Mesothelial cell of epicardium (in vitro differentiated cells): ENCODE measurements around the gene KIF3C. TPM values are rescaled to one million over a fixed set of nuclear protein-coding genes. Genes with fewer than 3 reads are reported as not detected.

Experiments
- DNase-seq, 2 experiments: peaks; one replicate each; pipeline ENCODE4 v3.0.0; 2021; ENCODE audit warnings: low spot score in 2 of 2; ENCODE audit not compliant: unreplicated experiment in 2 of 2
- H3K27ac Mint-ChIP-seq: 2 replicates; pipeline ENCODE4 v1.8.0; 2021; ENCODE audit warnings: mixed read lengths
- H3K27me3 Mint-ChIP-seq: 2 replicates; pipeline ENCODE4 v1.8.0; 2021; ENCODE audit warnings: low read depth, mixed read lengths
- H3K36me3 Mint-ChIP-seq: 2 replicates; pipeline ENCODE4 v1.8.0; 2021; ENCODE audit warnings: mixed read lengths
- H3K4me1 Mint-ChIP-seq: 2 replicates; pipeline ENCODE4 v1.8.0; 2021; ENCODE audit warnings: mixed read lengths
- H3K4me3 Mint-ChIP-seq: 2 replicates; pipeline ENCODE4 v1.8.0; 2021; ENCODE audit warnings: mild to moderate bottlenecking, moderate library complexity, mixed read lengths
- H3K9me3 Mint-ChIP-seq: 2 replicates; pipeline ENCODE4 v1.8.0; 2021; ENCODE audit warnings: mixed read lengths
- total RNA-seq: library from RNA; stranded (reverse); gene quantifications from 3 replicates; pipeline ENCODE4 v1.2.1, GENCODE V29; 2021
- TF ChIP-seq, protein P1 (sequence below): fragments of 200-600 bp; sonication (generic); IDR thresholded peaks from one replicate; pipeline ENCODE4 v1.5.0; 2021; ENCODE audit warnings: antibody characterized with exemption; ENCODE audit not compliant: unreplicated experiment

KIF3C gene
- total RNA-seq, 1 donor from 2014 or later, result 39.5 TPM

DNA sequence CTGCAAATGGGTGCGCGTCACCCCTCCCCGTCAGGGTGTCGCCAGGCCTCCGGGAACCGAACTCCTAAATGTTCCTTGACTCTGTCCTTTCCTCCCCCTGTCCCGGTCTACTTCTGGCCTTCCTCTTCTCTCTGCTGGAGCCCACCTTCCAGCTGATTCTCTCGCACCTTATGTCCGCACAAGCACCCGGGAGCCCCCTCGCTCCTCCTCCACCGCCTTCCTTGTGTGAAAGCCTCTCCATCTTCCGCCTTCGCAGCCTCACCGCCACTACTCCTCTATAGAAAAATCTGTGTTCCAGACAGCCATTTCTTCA lies 627 bp upstream of the KIF3C start:
- H3K9me3 Mint-ChIP-seq, result no peaks in the 10 kb centered on the region
- H3K4me1 Mint-ChIP-seq, result peaks cover 38% of the 10 kb centered on the region
- DNase-seq, result no peak
- H3K27me3 Mint-ChIP-seq, result no peaks in the 10 kb centered on the region
- H3K36me3 Mint-ChIP-seq, result no peaks in the 10 kb centered on the region
- TF ChIP-seq, protein P1, sequence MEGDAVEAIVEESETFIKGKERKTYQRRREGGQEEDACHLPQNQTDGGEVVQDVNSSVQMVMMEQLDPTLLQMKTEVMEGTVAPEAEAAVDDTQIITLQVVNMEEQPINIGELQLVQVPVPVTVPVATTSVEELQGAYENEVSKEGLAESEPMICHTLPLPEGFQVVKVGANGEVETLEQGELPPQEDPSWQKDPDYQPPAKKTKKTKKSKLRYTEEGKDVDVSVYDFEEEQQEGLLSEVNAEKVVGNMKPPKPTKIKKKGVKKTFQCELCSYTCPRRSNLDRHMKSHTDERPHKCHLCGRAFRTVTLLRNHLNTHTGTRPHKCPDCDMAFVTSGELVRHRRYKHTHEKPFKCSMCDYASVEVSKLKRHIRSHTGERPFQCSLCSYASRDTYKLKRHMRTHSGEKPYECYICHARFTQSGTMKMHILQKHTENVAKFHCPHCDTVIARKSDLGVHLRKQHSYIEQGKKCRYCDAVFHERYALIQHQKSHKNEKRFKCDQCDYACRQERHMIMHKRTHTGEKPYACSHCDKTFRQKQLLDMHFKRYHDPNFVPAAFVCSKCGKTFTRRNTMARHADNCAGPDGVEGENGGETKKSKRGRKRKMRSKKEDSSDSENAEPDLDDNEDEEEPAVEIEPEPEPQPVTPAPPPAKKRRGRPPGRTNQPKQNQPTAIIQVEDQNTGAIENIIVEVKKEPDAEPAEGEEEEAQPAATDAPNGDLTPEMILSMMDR, result no peak
- H3K27ac Mint-ChIP-seq, result peak overlapping the region; percentile 87
- H3K4me3 Mint-ChIP-seq, result peak overlapping the region; percentile 84

DNA sequence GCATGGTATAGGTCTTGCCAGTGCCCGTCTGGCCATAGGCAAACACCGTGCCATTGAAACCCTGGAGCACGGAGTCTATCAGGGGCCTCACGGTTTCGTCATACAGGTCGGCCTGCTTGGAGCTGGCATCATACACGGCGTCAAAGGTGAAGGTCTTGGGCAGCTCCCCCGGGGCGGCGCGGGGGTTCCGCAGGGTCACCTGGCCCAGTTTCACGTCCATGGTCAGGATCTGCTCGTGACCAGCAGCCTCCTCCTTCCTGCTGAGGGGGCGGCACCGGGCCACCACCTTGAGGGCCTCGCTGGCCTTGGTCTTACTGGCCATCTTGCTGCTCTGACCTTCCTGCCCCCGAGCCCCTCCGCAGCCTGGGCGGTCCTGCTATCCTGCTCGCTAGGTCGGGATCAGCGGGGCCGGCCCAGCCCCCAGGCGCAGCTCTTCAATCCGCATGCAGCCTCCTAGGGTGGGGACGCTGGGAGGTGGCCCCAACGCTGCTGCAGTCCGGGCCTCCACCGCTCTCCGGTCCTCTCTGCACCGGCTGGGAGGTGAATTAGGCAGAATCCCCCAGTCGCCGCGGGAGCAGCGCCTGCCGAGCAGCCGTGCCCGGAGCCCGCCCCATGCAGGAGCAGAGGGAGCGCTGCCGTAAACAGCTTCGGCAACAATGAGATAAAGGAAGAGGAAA lies 563 bp downstream of the KIF3C start:
- Mint-ChIP-seq H3K27ac (peak overlapping the region; percentile 53), H3K36me3 (peaks cover under 1% of the 10 kb centered on the region), H3K27me3 (no peaks in the 10 kb centered on the region), H3K4me3 (peak overlapping the region; percentile 87), H3K9me3 (no peaks in the 10 kb centered on the region), H3K4me1 (peaks cover 49% of the 10 kb centered on the region)
- peak in 1 of 2 experiments; percentile 61 for DNase-seq
- TF ChIP-seq, protein P1, result no peak

DNA sequence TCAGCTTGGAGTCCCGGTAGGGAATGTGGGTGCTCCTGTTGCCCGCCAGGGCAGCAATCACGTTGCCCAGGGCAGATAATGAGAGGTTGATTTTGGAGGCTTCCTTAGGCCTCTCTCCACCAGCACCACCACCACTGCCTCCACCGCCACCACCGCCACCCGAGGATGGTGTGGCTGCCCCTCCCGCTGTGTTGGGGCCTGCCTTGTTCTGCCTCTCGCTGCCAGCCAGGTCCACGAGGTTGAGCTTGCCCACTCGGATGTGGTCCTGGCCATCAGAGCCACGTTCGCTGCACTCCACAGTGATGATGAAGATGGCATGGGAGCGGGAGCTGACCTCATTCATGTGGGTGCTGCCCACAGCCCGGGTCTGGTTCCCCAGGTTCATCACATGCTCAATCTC lies 1.3 kb downstream of the KIF3C start:
- no peak for DNase-seq
- peak overlapping the region; percentile 87 for H3K4me3 Mint-ChIP-seq
- no peaks in the 10 kb centered on the region for H3K9me3 Mint-ChIP-seq
- H3K27ac Mint-ChIP-seq, result no peak overlapping the region
- peaks cover 5% of the 10 kb centered on the region for H3K36me3 Mint-ChIP-seq
- H3K27me3 Mint-ChIP-seq, result no peaks in the 10 kb centered on the region
- H3K4me1 Mint-ChIP-seq, result peaks cover 53% of the 10 kb centered on the region
- TF ChIP-seq, protein P1, result no peak

DNA sequence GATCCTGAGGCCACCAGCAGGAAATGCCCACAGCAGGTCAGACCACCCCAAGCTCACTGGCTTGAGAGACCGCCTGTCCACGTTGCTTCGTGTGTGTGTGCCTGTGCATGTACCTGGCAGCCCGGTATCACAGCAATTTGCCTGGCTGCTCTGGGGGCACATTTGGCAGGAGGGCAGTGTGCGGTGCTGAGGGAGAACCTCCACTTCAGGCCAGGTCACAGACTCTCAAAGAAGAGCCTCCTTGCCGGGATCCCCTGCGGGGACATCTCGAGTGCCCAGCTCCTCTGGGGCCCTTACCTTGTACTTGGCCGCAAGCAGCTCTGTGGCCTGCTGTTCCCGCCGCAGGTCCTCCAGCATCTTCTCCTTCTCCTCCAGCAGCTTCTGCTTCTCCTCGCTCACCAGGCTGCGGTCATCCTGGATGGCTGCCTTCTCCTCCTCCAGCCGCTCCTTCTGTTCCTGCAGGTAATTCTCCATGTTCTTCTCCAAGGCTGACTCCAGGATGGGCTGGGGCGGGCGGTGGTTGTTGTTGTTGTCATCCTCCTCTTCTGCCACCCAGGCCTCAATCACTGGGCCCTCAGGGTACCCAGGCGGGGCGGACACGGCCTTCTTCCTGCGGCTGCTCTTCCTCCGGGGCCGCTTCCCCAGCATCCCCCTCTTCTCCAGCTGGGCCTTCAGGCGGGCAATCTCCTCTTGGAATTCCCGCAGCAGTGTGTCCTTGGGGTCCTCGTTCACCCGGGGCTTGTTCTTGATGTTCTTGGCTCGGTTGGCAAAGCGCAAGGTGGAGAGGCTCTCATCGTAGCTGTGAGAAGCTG lies 2.0 kb downstream of the KIF3C start:
- Mint-ChIP-seq H3K9me3 (no peaks in the 10 kb centered on the region), H3K36me3 (peaks cover 7% of the 10 kb centered on the region), H3K4me3 (peak overlapping the region; percentile 31), H3K4me1 (peaks cover 53% of the 10 kb centered on the region), H3K27ac (no peak overlapping the region), H3K27me3 (no peaks in the 10 kb centered on the region)
- TF ChIP-seq, protein P1, result no peak
- DNase-seq, result no peak

DNA sequence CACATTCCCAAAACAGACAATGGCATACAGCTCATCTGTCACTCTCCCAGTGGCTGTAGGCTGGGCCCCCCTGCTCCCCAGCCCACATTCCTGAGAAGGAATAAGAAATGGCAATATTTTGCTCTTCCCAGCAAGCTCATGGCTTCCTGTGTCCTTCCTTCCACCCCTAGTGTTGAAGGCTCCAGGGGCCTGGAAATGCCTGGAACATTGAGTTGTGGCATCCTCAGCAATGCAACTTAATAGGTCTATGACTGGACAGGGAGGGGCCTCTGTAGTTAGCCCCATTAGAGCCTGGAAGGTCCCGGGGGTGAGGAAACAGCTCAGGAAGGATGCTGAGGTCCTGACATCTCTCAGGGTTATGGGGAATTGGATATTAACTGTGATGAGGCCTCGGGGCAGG lies 3.3 kb downstream of the KIF3C start:
- Mint-ChIP-seq H3K4me1 (peaks cover 53% of the 10 kb centered on the region), H3K4me3 (peak overlapping the region; percentile 22), H3K36me3 (peaks cover 7% of the 10 kb centered on the region), H3K27ac (peak overlapping the region; percentile 19), H3K27me3 (no peaks in the 10 kb centered on the region), H3K9me3 (no peaks in the 10 kb centered on the region)
- TF ChIP-seq, protein P1, result no peak
- no peak for DNase-seq
